GM12864 (cell line): Measurements from ENCODE around the gene CFAP299.

ENCODE experiments used
- DNase-seq: peaks from one replicate; pipeline ENCODE4 v3.0.0-alpha.2; 2011; ENCODE audit warnings: low read depth
- H3K4me3 ChIP-seq: 2 replicates; pipeline ENCODE4 v1.5.1; 2011; ENCODE audit warnings: mild to moderate bottlenecking, low read depth, low read length, control low read depth
- CTCF ChIP-seq: IDR thresholded peaks from 2 replicates; pipeline ENCODE4 v1.5.1; 2011; ENCODE audit warnings: low read depth, mild to moderate bottlenecking, moderate library complexity, low read length, control low read depth, inconsistent platforms; ENCODE audit errors: missing control alignments

CFAP299 gene

GRCh38 chr4:80576796-80577195 is 241.3 kb downstream of the CFAP299 start:
- H3K4me3 ChIP-seq: no peak overlapping the region
- DNase-seq: no peak
- no peak for TF ChIP-seq CTCF

GRCh38 chr4:80578001-80578400 is 242.5 kb downstream of the CFAP299 start:
- TF ChIP-seq CTCF: no peak
- H3K4me3 ChIP-seq: no peak overlapping the region
- DNase-seq: no peak

DNA sequence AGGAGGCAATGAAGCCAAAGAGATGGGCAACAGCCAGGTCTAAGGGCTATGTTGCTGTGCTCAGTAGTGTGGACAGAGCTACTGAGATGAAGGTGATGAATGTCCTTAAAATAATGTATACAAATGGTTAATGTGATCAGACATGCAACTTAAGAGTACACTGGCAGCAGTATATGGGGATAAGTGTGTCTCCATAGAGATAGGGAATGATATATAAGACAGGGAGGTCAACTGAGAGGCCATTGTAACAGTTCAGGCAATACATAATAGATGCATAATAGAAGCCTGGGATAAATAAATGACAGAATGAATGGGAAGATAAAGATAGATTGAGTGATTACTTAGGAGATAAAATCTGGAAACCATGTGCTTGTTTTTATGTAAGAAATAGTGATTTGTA is 250.0 kb downstream of the CFAP299 start:
- no peak overlapping the region for H3K4me3 ChIP-seq
- DNase-seq: no peak
- no peak for TF ChIP-seq CTCF

- DNase-seq: no peak
- H3K4me3 ChIP-seq: no peak overlapping the region
- TF ChIP-seq CTCF: no peak
Measured at GRCh38 chr4:80586716-80587115, 251.2 kb downstream of the CFAP299 start.

GRCh38 chr4:80587871-80588385 is 252.4 kb downstream of the CFAP299 start:
- H3K4me3 ChIP-seq: no peak overlapping the region
- no peak for DNase-seq
- TF ChIP-seq CTCF: no peak

DNA sequence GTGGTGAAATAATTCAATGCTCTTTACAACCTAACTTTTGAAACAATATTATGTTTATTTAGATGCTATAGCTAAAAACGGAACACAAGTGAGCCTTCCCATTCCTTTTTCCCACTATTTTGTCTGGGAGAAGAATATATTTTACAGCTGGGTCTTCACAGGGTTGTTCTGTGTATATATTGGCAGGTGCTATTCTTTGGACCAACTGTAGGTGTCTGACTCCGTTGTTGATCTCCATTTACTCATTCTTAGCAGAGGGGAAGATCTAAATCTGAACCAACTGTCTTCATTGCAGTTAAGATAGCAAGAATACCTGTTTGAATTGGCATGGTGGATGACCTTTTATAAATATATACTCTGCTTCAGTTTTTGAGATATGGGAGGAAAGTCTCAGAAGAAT is 257.4 kb downstream of the CFAP299 start:
- H3K4me3 ChIP-seq: no peak overlapping the region
- no peak for DNase-seq

More for the DNA sequence above, 257.4 kb downstream of the CFAP299 start:
- TF ChIP-seq CTCF: peak; percentile 35
